Heart left ventricle (tissue), 13 donors: ENCODE measurements around the gene SSC5D.

ENCODE experiments used
- POLR2A ChIP-seq, 2 donors: fragments of 450-650 bp; IDR thresholded peaks; one replicate each; pipeline ENCODE4 v1.6.1; 2017; ENCODE audit warnings: antibody characterized with exemption in 2 of 2, mild to moderate bottlenecking in 2 of 2, moderate library complexity in 2 of 2
- TF ChIP-seq, protein P1 (sequence below), 12 donors: fragments of 200-600 bp; sonication (generic) in 4 of 12; IDR thresholded peaks; one replicate each; pipeline versions ENCODE4 v1.5.0 to v1.8.0; 2018 to 2022; ENCODE audit warnings: antibody characterized with exemption in 12 of 12, mild to moderate bottlenecking in 5 of 12
- donor health status: ischemic (EF 13 %, LVEDD 7.1; RV severe dilation, severe dysfunction).
- donor health status: DM: no; HTN: yes; CAD: no.
- donor health status: DM: no; HTN: no; CAD: no.
- donor health status: ischemic (EF 25% LVEDD 6.9; RV normal size, moderate dysfunction).
- donor health status: ischemic (EF 25% LVEDD 5.7; RV mildly dilated, moderate dysfunction).
- donor health status: ischemic (EF 35%, LVEDD 5.7; RV mildly dilated, moderate dysfunction).
- donor health status: nonischemic (EF 11% LVEDD 7.7; RV severe dilation, severe dysfunction).
- donor health status: DM: yes; HTN: yes; CAD: no.
- donor health status: PGD.
- donor health status: ischemic (EF 29% LVEDD 5.4; RV normal size, mild dysfunction).
- donor health status: nonischemic (EF 23%, LVEDD 6.1; RV moderate dilation, normal function).

DNA sequence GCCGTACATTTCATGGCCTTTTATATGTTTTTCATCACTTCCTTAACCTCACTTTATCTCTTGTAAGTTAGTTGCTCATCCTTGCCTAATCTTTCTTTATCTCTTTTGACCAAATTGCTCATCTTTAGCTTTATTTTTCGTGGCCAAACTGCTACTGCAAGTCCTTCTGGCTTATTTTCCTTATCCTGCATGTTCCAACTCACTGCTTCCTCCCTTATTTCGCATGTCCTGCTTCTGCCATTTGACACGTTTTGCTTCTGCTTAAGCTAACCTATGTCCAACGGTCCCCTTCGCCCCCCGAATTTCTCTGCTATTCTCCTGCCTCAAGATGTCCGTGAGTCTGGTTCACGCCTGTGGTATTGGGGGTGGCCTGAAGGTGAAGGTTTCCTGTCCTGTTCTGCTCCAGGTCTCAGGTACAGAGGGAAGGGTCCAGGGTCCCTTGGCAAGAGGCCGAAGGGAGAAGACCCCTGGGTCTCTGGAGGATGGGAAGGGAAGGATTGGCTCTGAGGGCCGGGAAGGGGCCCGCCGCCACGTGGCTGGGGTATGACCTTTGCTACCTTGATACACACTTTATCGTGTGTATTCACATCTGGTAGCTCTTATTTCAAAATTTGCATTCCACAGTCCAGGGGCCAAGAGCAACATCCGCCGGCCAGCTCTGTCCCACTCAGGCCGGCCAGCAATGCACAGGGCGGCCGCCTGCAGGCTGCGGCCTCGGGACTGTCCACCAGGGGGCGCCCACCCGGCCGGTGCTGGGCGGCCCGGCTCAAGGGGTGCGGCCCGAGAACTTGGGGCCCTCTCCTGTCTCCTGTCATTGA lies 20.8 kb upstream of the SSC5D start:
- TF ChIP-seq, protein P1, sequence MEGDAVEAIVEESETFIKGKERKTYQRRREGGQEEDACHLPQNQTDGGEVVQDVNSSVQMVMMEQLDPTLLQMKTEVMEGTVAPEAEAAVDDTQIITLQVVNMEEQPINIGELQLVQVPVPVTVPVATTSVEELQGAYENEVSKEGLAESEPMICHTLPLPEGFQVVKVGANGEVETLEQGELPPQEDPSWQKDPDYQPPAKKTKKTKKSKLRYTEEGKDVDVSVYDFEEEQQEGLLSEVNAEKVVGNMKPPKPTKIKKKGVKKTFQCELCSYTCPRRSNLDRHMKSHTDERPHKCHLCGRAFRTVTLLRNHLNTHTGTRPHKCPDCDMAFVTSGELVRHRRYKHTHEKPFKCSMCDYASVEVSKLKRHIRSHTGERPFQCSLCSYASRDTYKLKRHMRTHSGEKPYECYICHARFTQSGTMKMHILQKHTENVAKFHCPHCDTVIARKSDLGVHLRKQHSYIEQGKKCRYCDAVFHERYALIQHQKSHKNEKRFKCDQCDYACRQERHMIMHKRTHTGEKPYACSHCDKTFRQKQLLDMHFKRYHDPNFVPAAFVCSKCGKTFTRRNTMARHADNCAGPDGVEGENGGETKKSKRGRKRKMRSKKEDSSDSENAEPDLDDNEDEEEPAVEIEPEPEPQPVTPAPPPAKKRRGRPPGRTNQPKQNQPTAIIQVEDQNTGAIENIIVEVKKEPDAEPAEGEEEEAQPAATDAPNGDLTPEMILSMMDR (IDR thresholded peaks at IDR 0.05), result peak; percentile 96 to 100 (median 99)
- no peak for TF ChIP-seq POLR2A (IDR thresholded peaks at IDR 0.05)
